Stimulated activated naive CD8-positive, alpha-beta T cell treated with anti-CD3 and anti-CD28 coated beads, Interleukin-15, Interleukin-2, amounts not matched to agents 100 ng/mL and 50 ng/mL, for 24 hours (primary cell): Measurements from ENCODE around the gene CLEC16A.

Experiments
- H3K27ac Mint-ChIP-seq: one replicate; pipeline ENCODE4 v1.8.0; 2021; ENCODE audit warnings: mild to moderate bottlenecking, mixed read lengths
- H3K27me3 Mint-ChIP-seq: one replicate; pipeline ENCODE4 v1.8.0; 2021; ENCODE audit warnings: mixed read lengths
- H3K36me3 Mint-ChIP-seq: one replicate; pipeline ENCODE4 v1.8.0; 2021; ENCODE audit warnings: low read depth, mixed read lengths
- H3K4me1 Mint-ChIP-seq: one replicate; pipeline ENCODE4 v1.8.0; 2021; ENCODE audit warnings: low read depth, mixed read lengths
- H3K4me3 Mint-ChIP-seq: one replicate; pipeline ENCODE4 v1.8.0; 2021; ENCODE audit warnings: mild to moderate bottlenecking, mixed read lengths
- H3K9me3 Mint-ChIP-seq: one replicate; pipeline ENCODE4 v1.8.0; 2021; ENCODE audit warnings: mixed read lengths

Gene CLEC16A

DNA sequence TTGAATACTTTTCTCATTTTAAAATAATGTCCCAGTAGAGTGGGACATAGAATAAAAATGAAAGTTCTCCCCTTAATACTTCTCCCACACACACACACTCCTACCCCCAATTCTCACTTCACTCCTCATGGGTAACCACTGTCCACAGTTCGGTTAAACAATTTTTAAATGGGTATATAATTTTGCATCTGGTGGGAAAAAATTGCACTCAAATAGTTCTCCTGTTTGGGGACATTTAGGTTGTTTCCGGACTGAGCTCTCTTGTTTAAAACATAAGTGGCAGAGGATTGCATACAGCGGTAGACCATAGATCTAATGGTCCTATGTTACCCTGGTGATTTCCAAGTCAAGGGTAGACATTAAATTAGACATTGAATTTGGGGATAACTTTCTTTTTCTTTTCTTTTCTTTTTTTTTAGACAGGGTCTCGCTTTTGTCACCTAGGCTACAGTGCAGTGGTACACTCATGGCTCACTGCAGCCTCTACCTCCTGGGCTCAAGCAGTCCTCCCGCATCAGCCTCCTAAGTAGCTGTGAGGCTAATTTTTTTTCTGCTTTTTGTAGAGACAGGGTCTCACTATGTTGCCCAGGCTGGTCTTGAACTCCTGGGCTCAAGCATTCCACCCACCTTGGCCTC is 173.3 kb downstream of the CLEC16A start:
- Mint-ChIP-seq H3K27me3 (no peaks in the 10 kb centered on the region), H3K36me3 (peaks cover 50% of the 10 kb centered on the region), H3K9me3 (no peaks in the 10 kb centered on the region), H3K4me3 (no peak overlapping the region), H3K27ac (peak overlapping the region; percentile 76), H3K4me1 (peaks cover 79% of the 10 kb centered on the region)

DNA sequence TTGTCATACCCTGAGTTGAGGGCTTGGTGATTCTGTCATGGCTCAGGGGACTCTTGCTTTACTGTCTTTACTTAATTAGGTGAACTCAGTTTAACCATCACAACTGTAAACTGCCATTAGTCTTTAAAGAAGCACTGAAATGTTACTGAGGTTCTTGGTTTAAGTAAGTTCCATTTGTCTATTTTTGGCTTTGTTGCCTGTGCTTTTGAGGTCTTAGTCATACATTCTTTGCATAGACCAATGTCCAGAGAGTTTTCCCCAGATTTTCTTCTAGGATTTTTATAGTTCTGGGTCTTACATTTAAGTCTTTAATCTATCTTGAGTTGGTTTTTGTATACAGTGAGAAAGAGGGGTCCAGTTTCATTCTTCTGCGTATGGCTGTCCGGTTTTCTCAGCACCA is 174.1 kb downstream of the CLEC16A start:
- H3K4me1 Mint-ChIP-seq: peaks cover 71% of the 10 kb centered on the region
- H3K36me3 Mint-ChIP-seq: peaks cover 56% of the 10 kb centered on the region
- H3K4me3 Mint-ChIP-seq: no peak overlapping the region
- H3K9me3 Mint-ChIP-seq: no peaks in the 10 kb centered on the region
- H3K27ac Mint-ChIP-seq: peak overlapping the region; percentile 11
- H3K27me3 Mint-ChIP-seq: no peaks in the 10 kb centered on the region

DNA sequence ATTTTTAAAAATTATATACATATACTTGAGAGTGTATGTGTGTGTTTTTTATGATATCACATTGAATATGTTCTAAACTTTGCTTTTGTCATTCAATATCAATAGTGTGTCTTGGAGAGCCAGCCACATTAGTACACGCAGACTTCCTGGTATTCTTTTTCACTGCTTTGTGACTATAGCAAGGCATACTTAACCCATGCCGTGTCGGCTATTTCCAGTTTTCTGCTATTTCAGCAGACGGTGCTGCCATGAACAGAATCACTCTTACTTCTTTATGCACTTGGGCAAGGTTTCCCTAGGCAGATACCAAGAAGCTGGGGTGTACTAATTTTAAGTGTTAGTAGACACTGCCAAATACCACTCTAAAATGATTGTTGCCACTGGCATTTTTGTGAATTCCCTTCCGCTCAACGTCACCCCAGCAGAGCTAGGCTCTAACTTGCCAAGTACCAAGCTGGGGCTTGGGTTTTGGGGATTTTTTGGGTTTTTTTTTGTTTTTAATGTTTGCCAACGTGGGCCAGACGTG is 176.8 kb downstream of the CLEC16A start:
- H3K27me3 Mint-ChIP-seq: no peaks in the 10 kb centered on the region
- no peak overlapping the region for H3K4me3 Mint-ChIP-seq
- H3K9me3 Mint-ChIP-seq: no peaks in the 10 kb centered on the region
- H3K4me1 Mint-ChIP-seq: peaks cover 49% of the 10 kb centered on the region
- H3K27ac Mint-ChIP-seq: no peak overlapping the region
- peaks cover 67% of the 10 kb centered on the region for H3K36me3 Mint-ChIP-seq

DNA sequence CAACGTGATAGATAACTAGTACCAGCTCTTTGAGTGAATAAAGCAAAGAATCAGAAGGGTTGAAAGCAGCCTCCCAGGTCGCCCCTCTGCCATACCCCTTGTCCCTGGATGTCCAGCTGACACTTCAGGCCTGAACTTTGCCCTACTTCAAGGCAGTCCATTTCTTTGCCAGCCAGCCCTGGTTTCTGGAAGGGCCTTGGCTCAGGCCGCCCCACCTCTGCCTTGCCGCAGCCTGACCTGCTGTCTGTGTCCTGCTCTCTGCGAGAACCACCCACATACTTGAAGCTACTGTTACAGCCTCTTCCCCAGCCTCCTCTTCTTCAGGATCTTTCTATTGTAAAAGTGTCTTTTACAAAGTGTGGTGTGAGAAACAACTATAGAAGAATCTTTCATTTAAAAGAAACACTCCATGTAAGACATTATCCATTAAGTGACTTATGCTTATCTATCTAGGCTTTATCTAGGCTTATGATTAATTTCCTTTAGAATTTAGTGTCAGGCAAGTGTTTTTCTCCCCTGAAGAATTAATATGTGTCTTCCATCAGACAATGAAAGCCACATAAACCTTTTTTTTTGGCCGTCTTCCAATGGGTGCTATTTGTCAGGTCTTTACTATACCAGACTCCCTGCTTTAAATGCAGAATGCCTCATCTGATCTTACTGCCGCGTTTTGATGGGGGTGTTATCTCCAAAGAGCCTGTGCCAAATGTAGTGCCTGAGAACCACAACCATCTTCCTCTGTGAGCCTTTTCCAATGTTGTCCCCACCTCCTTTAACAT is 177.7 kb downstream of the CLEC16A start:
- H3K27ac Mint-ChIP-seq: peak overlapping the region; percentile 10
- no peaks in the 10 kb centered on the region for H3K9me3 Mint-ChIP-seq
- H3K4me1 Mint-ChIP-seq: peaks cover 47% of the 10 kb centered on the region
- peaks cover 74% of the 10 kb centered on the region for H3K36me3 Mint-ChIP-seq
- H3K4me3 Mint-ChIP-seq: no peak overlapping the region
- H3K27me3 Mint-ChIP-seq: no peaks in the 10 kb centered on the region

DNA sequence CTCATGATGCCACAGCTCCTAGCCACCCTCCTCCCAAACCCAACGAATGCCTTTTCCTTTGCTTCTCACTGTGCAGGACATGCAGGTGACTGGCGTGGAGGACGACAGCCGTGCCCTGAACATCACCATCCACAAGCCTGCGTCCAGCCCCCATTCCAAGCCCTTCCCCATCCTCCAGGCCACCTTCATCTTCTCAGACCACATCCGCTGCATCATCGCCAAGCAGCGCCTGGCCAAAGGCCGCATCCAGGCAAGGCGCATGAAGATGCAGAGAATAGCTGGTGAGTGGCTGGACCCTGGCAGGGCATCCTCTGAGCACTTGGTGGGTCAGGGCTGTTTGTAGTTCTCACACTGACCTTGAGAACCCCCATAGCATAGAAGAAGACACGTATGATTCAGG is 179.3 kb downstream of the CLEC16A start:
- peaks cover 77% of the 10 kb centered on the region for H3K36me3 Mint-ChIP-seq
- no peaks in the 10 kb centered on the region for H3K27me3 Mint-ChIP-seq
- no peak overlapping the region for H3K4me3 Mint-ChIP-seq
- H3K4me1 Mint-ChIP-seq: peaks cover 43% of the 10 kb centered on the region
- H3K9me3 Mint-ChIP-seq: no peaks in the 10 kb centered on the region
- H3K27ac Mint-ChIP-seq: no peak overlapping the region

DNA sequence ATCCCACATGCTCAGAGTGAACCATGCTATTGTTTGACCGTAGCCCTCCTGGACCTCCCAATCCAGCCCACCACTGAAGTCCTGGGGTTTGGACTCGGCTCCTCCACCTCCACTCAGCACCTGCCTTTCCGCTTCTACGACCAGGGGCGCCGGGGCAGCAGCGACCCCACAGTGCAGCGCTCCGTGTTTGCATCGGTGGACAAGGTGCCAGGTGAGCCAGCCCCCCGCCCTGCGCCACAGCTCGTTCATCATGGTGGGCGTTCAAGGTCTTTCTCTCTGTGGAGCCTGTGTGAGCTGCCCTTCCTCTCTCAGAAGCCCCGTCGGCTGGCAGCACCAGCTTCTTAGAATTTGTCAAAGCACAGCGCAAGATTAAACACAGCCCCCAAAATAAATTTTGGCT is 181.6 kb downstream of the CLEC16A start:
- H3K27me3 Mint-ChIP-seq: no peaks in the 10 kb centered on the region
- H3K36me3 Mint-ChIP-seq: peaks cover 64% of the 10 kb centered on the region
- H3K4me3 Mint-ChIP-seq: no peak overlapping the region
- peaks cover 54% of the 10 kb centered on the region for H3K4me1 Mint-ChIP-seq
- no peaks in the 10 kb centered on the region for H3K9me3 Mint-ChIP-seq
- no peak overlapping the region for H3K27ac Mint-ChIP-seq

DNA sequence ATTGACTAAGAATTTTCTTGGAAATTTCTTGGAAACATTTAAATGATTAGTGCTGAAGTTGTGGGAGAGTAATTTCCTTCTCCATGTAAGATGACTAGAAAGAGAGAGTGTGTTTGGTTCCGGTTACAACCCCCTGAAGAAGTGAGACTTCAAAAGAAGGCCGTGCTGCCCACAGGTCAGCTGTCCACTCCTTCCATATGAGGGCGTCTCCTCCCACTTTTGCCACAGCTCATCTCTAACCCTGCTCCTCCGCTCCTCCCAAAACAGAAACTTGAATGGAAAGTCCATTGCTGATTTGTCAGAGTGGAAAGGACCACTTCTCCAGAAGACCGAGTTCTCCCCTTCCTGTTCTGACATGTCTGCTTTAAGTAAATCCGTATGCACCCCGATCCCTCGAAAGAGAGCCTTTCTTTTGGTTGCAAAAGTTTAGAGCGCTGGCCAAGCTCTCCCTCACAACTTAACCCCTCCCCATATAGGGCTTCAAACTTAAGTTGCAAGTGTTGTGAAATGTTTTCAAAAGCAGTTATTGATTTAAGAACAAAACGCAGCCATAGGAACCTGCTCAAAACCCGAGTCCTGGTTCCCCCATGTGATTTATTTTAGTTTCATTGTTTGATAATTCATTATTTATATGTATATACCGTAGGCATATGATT is 182.2 kb downstream of the CLEC16A start:
- H3K27ac Mint-ChIP-seq: peak overlapping the region; percentile 32
- peaks cover 56% of the 10 kb centered on the region for H3K4me1 Mint-ChIP-seq
- H3K27me3 Mint-ChIP-seq: no peaks in the 10 kb centered on the region
- H3K9me3 Mint-ChIP-seq: no peaks in the 10 kb centered on the region
- peaks cover 62% of the 10 kb centered on the region for H3K36me3 Mint-ChIP-seq
- no peak overlapping the region for H3K4me3 Mint-ChIP-seq

DNA sequence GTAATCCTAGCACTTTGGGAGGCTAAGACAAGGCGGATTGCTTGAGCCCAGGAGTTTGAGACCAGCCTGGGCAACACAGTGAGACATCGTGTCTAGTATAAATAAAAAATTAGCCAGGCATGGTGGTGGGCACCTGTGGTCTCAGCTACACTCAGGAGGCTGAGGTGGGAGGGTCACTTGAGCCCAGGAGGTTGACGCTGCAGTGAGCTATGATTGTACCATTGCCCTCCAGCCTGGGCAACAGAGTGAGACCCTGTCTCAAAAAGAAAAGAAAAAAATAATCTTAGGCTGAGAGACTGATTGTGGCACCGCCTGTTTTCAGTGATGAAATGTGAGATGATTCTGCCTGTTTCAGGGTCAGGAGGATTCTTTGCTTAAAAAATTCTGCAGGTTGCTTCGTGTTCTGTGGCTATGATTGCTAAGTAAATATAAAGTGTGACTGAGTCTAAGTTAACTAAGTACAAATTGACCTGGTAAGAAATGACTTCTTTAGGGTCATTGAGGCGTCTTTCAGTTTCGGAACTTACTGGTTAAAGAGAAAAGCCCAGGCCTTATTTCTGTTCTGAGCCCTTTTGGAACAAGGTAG is 183.3 kb downstream of the CLEC16A start:
- no peak overlapping the region for H3K4me3 Mint-ChIP-seq
- no peaks in the 10 kb centered on the region for H3K9me3 Mint-ChIP-seq
- H3K36me3 Mint-ChIP-seq: peaks cover 64% of the 10 kb centered on the region
- H3K4me1 Mint-ChIP-seq: peaks cover 59% of the 10 kb centered on the region
- H3K27ac Mint-ChIP-seq: peak overlapping the region; percentile 58
- no peaks in the 10 kb centered on the region for H3K27me3 Mint-ChIP-seq

DNA sequence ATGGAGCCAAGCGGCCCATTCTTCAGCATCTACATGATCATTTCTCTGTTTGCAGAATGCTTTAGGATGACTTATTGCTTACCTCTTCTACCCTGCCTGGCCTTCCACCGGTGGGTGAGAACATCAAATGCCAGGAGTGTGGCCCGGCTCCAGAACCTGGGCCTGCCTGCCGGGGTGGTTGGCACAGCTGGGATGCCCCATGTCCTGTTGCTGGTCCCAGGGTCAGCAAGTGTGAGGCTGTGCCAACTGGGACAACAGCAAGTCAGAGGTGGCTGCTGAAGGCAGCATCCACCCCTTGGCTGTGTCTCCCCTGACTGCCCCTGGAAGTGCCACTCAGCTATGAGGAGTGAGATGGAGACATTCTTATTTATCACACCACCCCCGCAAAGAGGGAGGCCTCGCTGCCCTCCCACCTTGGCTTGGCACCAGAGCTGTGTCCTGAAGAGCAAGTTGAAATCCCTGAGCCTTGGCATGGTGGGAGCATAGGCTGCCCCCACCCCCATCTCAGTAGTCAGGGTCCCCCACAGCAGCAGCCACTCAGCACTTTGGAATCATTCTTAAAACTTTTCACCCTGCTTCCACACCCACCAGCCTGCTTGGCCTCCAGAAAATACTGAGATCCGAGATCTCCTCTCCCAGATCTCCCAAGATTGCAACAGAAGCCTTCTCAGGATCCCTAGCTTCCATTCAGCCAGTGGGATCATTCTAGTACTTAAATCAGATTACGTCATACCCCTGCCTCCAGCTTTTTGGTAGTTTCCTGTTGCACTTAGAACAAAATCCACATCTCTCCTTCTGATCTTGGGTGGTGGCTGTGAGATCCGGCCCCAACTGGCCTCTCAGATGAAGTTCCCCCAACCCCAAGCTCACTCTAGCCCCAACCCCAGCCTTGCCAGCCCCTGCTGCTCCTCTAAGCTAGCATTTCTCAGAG is 184.1 kb downstream of the CLEC16A start:
- H3K36me3 Mint-ChIP-seq: peaks cover 59% of the 10 kb centered on the region
- H3K27ac Mint-ChIP-seq: peak overlapping the region; percentile 82
- H3K4me3 Mint-ChIP-seq: no peak overlapping the region
- peaks cover 67% of the 10 kb centered on the region for H3K4me1 Mint-ChIP-seq
- H3K9me3 Mint-ChIP-seq: no peaks in the 10 kb centered on the region
- H3K27me3 Mint-ChIP-seq: no peaks in the 10 kb centered on the region

DNA sequence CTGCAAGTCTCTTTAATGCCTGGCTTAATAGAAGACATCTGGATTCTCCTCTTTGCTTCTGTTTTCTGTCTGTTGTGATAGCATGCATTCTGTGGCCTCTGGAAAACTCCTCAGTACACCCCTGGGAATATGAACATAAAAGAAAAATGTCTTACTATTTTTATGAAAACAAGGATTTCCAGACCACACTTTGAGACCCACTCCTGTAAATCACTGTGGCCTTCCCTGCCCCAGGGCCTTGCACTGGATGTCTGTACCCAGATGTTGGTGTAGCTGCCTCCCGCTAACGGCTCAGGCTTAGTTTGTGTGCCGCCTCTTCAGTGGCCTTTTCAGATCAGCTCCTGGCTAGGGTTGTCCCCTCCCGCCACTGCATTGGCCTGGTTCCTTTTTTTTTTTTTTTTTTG is 185.0 kb downstream of the CLEC16A start:
- Mint-ChIP-seq H3K36me3 (peaks cover 50% of the 10 kb centered on the region), H3K4me3 (no peak overlapping the region)

DNA sequence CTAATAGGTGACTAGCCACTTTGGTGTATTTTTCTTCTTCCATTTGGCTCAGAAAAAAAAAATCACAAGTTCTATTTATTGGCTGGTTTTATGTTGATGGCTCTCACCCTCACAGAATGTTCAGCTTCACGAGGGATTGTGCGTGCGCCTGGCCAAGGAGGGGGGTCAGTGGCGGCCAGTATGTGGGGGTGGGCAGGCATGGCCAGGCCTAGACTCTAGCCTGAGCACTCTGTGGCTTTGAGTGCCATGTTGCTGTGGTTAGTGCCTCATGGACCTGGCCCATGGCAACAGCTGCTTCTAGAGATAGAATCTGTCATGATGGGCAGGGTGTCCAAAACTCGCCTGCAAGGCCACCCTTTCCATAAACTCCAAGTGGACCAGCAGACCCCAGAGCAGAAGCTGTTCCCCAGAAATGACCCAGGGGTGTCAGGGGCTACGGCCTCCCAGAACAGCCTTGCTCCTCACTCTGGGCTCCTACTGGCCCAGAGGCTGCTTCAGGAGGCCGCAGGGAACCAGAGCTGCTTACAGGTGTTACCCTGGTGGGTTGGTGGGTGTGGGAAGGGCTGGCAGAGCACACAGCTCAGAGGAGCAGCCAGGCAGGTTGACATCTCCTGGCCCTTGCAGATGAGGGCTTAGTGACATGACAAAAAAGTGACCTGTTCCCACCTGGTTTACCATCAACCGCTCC is 186.8 kb downstream of the CLEC16A start:
- Mint-ChIP-seq H3K4me3 (no peak overlapping the region), H3K27me3 (no peaks in the 10 kb centered on the region), H3K36me3 (peaks cover 60% of the 10 kb centered on the region), H3K9me3 (no peaks in the 10 kb centered on the region), H3K4me1 (peaks cover 74% of the 10 kb centered on the region), H3K27ac (peak overlapping the region; percentile 96)

More for the DNA sequence above, 185.0 kb downstream of the CLEC16A start:
- H3K4me1 Mint-ChIP-seq: peaks cover 71% of the 10 kb centered on the region
- peak overlapping the region; percentile 55 for H3K27ac Mint-ChIP-seq
- H3K27me3 Mint-ChIP-seq: no peaks in the 10 kb centered on the region
- no peaks in the 10 kb centered on the region for H3K9me3 Mint-ChIP-seq

DNA sequence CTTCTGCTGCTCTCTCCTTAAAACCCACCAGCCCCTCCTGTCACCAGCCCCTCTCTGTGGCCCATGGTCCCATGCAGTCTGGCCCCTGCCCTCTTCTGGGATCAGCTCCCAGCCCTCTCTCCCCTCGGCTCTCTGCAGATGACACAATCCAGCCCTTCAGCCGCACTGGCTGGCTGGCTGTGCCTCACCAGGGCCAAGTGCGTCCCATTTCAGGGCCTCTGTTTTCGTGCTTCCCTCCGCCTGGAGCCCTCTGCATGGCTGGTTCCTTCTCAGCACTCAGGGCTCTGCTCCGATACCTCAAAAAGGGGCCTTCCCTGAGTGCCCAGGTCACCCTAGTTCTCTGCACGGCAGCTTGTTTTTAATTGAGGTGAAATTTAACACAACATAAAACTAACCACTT is 187.3 kb downstream of the CLEC16A start:
- H3K27ac Mint-ChIP-seq: peak overlapping the region; percentile 96
- H3K4me1 Mint-ChIP-seq: peaks cover 71% of the 10 kb centered on the region
- H3K9me3 Mint-ChIP-seq: no peaks in the 10 kb centered on the region
- peaks cover 54% of the 10 kb centered on the region for H3K36me3 Mint-ChIP-seq
- H3K27me3 Mint-ChIP-seq: no peaks in the 10 kb centered on the region
- no peak overlapping the region for H3K4me3 Mint-ChIP-seq

DNA sequence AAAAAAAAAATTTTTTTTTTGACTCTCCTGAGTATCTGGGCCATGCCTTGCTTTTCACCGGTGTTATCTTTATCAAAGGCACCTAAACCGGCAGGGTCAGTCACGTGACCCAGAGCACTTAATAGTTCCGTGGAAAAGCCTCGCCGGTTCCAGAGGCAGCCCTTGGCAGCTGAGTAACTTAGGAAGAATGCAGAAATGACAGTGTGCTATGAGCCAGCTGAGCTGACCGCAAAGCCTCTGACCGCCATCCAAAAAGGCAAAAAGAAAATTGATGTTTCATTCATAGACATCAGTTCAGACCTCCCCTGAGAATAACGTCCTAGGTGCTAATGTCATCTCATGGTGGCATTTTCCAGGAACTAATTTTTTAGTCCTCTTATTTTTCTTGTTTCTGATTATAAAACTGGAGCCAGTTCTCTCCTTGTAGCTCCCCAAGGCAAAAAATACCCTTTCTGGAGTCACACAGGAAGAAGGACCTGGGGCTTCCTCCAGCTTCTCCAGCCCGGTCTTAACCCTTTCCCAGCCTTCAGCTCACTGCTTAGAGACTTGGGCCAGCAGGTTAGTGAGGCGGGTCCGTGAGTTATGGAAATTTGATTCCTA is 189.1 kb downstream of the CLEC16A start:
- Mint-ChIP-seq H3K27me3 (no peaks in the 10 kb centered on the region), H3K4me1 (peaks cover 70% of the 10 kb centered on the region), H3K9me3 (no peaks in the 10 kb centered on the region), H3K36me3 (peaks cover 44% of the 10 kb centered on the region), H3K27ac (peak overlapping the region; percentile 5), H3K4me3 (no peak overlapping the region)
